K562 (cell line): ENCODE data around the gene OCIAD1. TPM values are rescaled to one million over a fixed set of nuclear protein-coding genes. Genes with fewer than 3 reads are reported as not detected.
A peak's percentile ranks its signal among the peaks of the same experiment; 100 is the strongest.

ENCODE experiments used
- ATAC-seq: fragments of 200-7000 bp; cut with Tn5 transposase; 3 replicates; pipeline ENCODE4 v1.9.1; 2020; ENCODE audit warnings: moderate library complexity
- BruUV-seq: library from RNA; stranded (reverse); fragments of 400-500 nt; replicated peaks from 2 replicates; lab custom pipeline; 2021; lab: Mats Ljungman, UMichigan
- CTCF ChIA-PET: fragments of 300-600 bp; formaldehyde crosslinking; extraction: SDS; loops from one replicate; lab custom pipeline; 2021; ENCODE audit warnings: low intra/inter-chr PET ratio; lab: Yijun Ruan, JAX
- POLR2A ChIA-PET: fragments of 300-600, 350-650 bp; sonication (Branson Sonifier 250); formaldehyde crosslinking; extraction: SDS; loops from one replicate; lab custom pipeline; 2021; ENCODE audit warnings: antibody characterized with exemption, inconsistent platforms; lab: Yijun Ruan, JAX
- DNase-seq, 4 experiments: peaks; one replicate each; pipeline versions ENCODE4 v3.0.0 to v3.0.0-alpha.2; 2011 to 2018; ENCODE audit warnings: low spot score in 3 of 4, mixed read lengths in 3 of 4; ENCODE audit errors: extremely low read depth in 1 of 4
- FAIRE-seq: peaks from 2 replicates; lab custom pipeline; 2011; peaks lifted over from hg19 to GRCh38; lab: Jason Lieb, UNC
- H2AFZ ChIP-seq: 2 replicates; pipeline ENCODE4 v1.6.0; 2011; ENCODE audit warnings: low read depth, low read length, control low read depth, inconsistent platforms
- H3K27ac ChIP-seq: fragments of 200-600 bp; 3 replicates; pipeline ENCODE4 v1.8.0; 2011; ENCODE audit warnings: low read depth, mild to moderate bottlenecking, control low read depth, inconsistent platforms, low read length, moderate library complexity, mixed read lengths; ENCODE audit errors: extremely low read depth
- H3K27me3 ChIP-seq, 2 experiments: fragments of 300-600 bp in 1 of 2; 2 replicates in 1 of 2; 3 replicates in 1 of 2; pipeline versions ENCODE4 v1.6.0 to v1.8.0; 2011; ENCODE audit warnings: inconsistent platforms in 2 of 2, low read length in 2 of 2, mild to moderate bottlenecking in 1 of 2, mixed read lengths in 1 of 2, moderate library complexity in 1 of 2; ENCODE audit not compliant: control insufficient read depth in 2 of 2, insufficient read depth in 2 of 2
- H3K36me3 ChIP-seq: fragments of 300-600 bp; 3 replicates; pipeline ENCODE4 v1.8.0; 2011; ENCODE audit warnings: mild to moderate bottlenecking, low read length, inconsistent platforms; ENCODE audit not compliant: control insufficient read depth, insufficient read depth
- H3K4me1 ChIP-seq, 2 experiments: fragments of 200-600 bp in 1 of 2; replicated peaks in 1 of 2; 2 replicates in 1 of 2; 3 replicates in 1 of 2; pipeline versions ENCODE4 v1.5.1 to v1.8.0; 2011; ENCODE audit warnings: inconsistent platforms in 2 of 2, low read length in 2 of 2, mild to moderate bottlenecking in 1 of 2, mixed read lengths in 1 of 2, moderate library complexity in 1 of 2; ENCODE audit not compliant: control insufficient read depth in 2 of 2, insufficient read depth in 2 of 2
- H3K4me2 ChIP-seq: 2 replicates; pipeline ENCODE4 v1.6.1; 2011; ENCODE audit warnings: low read length, control low read depth, inconsistent platforms, mixed read lengths; ENCODE audit not compliant: insufficient read depth
- H3K4me3 ChIP-seq: fragments of 200-600 bp; sonication (generic), shearing (Covaris generic); 2 replicates; pipeline ENCODE4 v1.5.1; 2016; ENCODE audit warnings: control low read depth, inconsistent platforms
- H3K79me2 ChIP-seq: fragments of 200-600 bp; 3 replicates; pipeline ENCODE4 v1.8.0; 2011; ENCODE audit warnings: low read length, inconsistent platforms; ENCODE audit not compliant: control insufficient read depth, insufficient read depth
- H3K9ac ChIP-seq, 2 experiments: 2 replicates each; pipeline versions ENCODE4 v1.6.0 to v1.6.1; 2011; ENCODE audit warnings: low read depth in 2 of 2, low read length in 2 of 2, control low read depth in 1 of 2, inconsistent platforms in 1 of 2, mild to moderate bottlenecking in 1 of 2, mixed read lengths in 1 of 2; ENCODE audit not compliant: insufficient read depth in 1 of 2
- H3K9me1 ChIP-seq: one replicate; pipeline ENCODE4 v1.6.0; 2011; ENCODE audit warnings: inconsistent platforms, mild to moderate bottlenecking, low read length, moderate library complexity; ENCODE audit not compliant: control insufficient read depth, insufficient read depth
- H3K9me3 ChIP-seq: replicated peaks from 2 replicates; pipeline ENCODE4 v1.5.1; 2011; ENCODE audit warnings: low read depth, low read length, inconsistent platforms; ENCODE audit not compliant: control insufficient read depth, insufficient read depth
- H4K20me1 ChIP-seq: replicated peaks from 2 replicates; pipeline ENCODE4 v1.6.1; 2011; ENCODE audit warnings: low read length, inconsistent platforms, mixed read lengths; ENCODE audit not compliant: control insufficient read depth, insufficient read depth
- COPS2 ChIP-seq: fragments of 450-650 bp; conservative IDR thresholded peaks from 2 replicates; pipeline ENCODE4 v1.6.1; 2016; ENCODE audit warnings: mild to moderate bottlenecking, moderate library complexity
- POLR2AphosphoS2 ChIP-seq: IDR thresholded peaks from 2 replicates; pipeline ENCODE4 v1.6.1; 2012; ENCODE audit warnings: low read length, improper control_type of control experiment
- POLR2B ChIP-seq: fragments of 450-650 bp; IDR thresholded peaks from 2 replicates; pipeline ENCODE4 v1.6.1; 2018; ENCODE audit warnings: low read depth; ENCODE audit not compliant: partially characterized antibody
- POLR2G ChIP-seq: fragments of 200-400 bp; formaldehyde crosslinking; IDR thresholded peaks from 2 replicates; pipeline ENCODE4 v1.6.1; 2017; ENCODE audit warnings: low read depth, mild to moderate bottlenecking, antibody characterized with exemption, low read length, moderate library complexity
- SUPT5H ChIP-seq: fragments of 450-650 bp; IDR thresholded peaks from 2 replicates; pipeline ENCODE4 v1.6.1; 2016
- ZBTB17 ChIP-seq: fragments of 450-650 bp; formaldehyde crosslinking; IDR thresholded peaks from 2 replicates; pipeline ENCODE4 v1.4.0; 2020; ENCODE audit warnings: mild to moderate bottlenecking
- WGBS: fragments of 100-300 bp; shearing (Covaris generic); methylation state at CpG from one replicate; pipeline ENCODE4 v1.1.6; 2016; ENCODE audit warnings: low coverage, mixed read lengths; ENCODE audit not compliant: insufficient coverage; ENCODE audit errors: missing lambda C conversion rate; 5-methylcytosine and 5-hydroxymethylcytosine counted together
- in situ Hi-C: fragments of 300-500 bp; cut with MboI; formaldehyde crosslinking; loops from 4 replicates; pipeline ENCODE4 v1.15.0; 2018; ENCODE audit warnings: inconsistent platforms, mixed read lengths
- intact Hi-C: fragments of 100-400 bp; cut with micrococcal nuclease; formaldehyde crosslinking; loops from 2 replicates; pipeline ENCODE4 v1.14.2; 2022
- polyA plus RNA-seq, 8 experiments: library from polyadenylated mRNA; depleted of rRNA in 4 of 8; stranded (reverse) in 5 of 8; unstranded in 3 of 8; fragments of >200 nt; fragmentation: Nextera tagmentation in 2 of 8; fragmentation: Illumina TruSeq in 1 of 8; extraction: Ambion mirVana in 2 of 8; extraction: Trizol in 1 of 8; gene quantifications; 2 replicates each; pipeline versions ENCODE4 v1.2.1 to v1.2.3, GENCODE V29; 2011 to 2014; ENCODE audit warnings: inconsistent platforms in 1 of 8, missing spikeins in 1 of 8
- total RNA-seq, 7 experiments: library from RNA; depleted of rRNA in 6 of 7; stranded (reverse); fragments of >200 nt in 6 of 7; fragmentation: Illumina TruSeq in 2 of 7; extraction: Trizol in 2 of 7; gene quantifications; 2 replicates each; pipeline versions ENCODE4 v1.2.1 to v1.2.3, GENCODE V29; 2011 to 2021; ENCODE audit warnings: low replicate concordance in 1 of 7
- TF ChIP-seq, protein P1 (sequence below): fragments of 250-450 bp; sonication (Bioruptor Pico); IDR thresholded peaks from 2 replicates; pipeline ENCODE4 v1.6.1; 2021; ENCODE audit warnings: mild to moderate bottlenecking

The OCIAD1 gene
- total and polyA plus RNA-seq, 9 of the 15 experiments (the other 6 are each of a cell fraction or from before 2014, with no cell fraction given), result 99.0 to 358 (median 196) TPM

DNA sequence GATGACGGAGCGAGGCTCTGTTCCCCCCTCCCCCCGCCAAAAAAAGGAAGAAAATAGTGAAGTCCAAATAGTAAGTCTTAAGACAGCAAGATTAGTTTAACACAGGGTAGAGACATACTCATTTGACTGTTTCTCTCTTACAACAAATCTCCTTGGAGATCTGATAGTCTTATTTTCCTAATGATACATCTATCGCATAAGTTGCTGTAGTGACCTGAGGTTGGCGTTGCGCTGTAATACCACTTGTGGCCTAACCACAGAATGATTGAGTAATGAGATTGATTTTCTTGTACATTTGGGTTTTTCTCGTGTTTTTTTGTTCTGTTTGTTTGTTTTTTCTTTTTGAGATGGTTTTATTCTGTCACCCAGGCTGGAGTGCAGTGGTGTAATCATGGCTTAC is 27.2 kb downstream of the OCIAD1 start:
- Histone ChIP-seq H3K4me1 (peaks cover 0 to 17% of the 10 kb centered on the region in 2 experiments; a peak in 4 of 5 replicates), H2AFZ (no peak overlapping the region), H3K27ac (no peak overlapping the region), H3K79me2 (no peaks in the 10 kb centered on the region), H3K9me3 (no peaks in the 10 kb centered on the region), H3K4me2 (no peak overlapping the region), H3K9me1 (no peaks in the 10 kb centered on the region), H3K9ac (no peak overlapping the region), H3K36me3 (peaks cover 66% of the 10 kb centered on the region; the same call in 2 of the 3 replicates), H3K27me3 (no peaks in the 10 kb centered on the region), H3K4me3 (no peak overlapping the region), H4K20me1 (no peaks in the 10 kb centered on the region; the same call in 1 of the 2 replicates)
- intact Hi-C loops, result no loop called here
- DNase-seq (no peak), FAIRE-seq (no peak), ATAC-seq (no peak)
- in situ Hi-C loops, result no loop called here
- CTCF ChIA-PET, result no interaction called here
- 90% methylated on average over 7 of the region's 7 CpGs for whole genome bisulfite sequencing
- POLR2A ChIA-PET, result interaction anchor here (1.0 to 2.7 kb wide), 3 partner anchors 8 to 14 kb away, joined by 3 to 14 read pairs (median 3); no protein-coding TSS in a partner anchor
- no TSS peak for BruUV-seq
- TF ChIP-seq SUPT5H, result peak; percentile 31; the same call in 1 of the 2 replicates
- TF ChIP-seq, protein P1, sequence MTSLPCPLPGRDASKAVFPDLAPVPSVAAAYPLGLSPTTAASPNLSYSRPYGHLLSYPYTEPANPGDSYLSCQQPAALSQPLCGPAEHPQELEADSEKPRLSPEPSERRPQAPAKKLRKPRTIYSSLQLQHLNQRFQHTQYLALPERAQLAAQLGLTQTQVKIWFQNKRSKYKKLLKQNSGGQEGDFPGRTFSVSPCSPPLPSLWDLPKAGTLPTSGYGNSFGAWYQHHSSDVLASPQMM (CRISPR knock-in tag), result no peak

DNA sequence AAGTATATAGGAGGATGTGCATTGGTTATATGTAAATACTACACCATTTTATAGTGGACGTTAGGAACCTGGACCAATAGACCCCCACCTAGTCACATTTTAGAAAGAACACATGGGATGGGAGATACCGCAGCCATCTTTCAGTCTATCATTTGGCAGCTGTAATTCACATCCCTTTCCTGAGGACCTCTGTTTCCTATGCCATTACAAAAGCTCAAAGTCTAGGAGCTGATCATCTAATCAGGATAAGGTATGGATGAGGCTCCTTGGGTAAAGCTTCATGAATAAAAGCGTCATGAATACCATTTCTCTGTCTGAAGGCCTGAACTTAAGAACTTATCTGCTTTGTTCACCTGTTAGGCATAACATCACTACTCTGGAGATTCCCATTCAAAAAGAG is 31.1 kb downstream of the OCIAD1 start:
- Histone ChIP-seq H3K4me2 (no peak overlapping the region), H3K27me3 (no peaks in the 10 kb centered on the region), H3K79me2 (no peaks in the 10 kb centered on the region), H3K4me1 (no peaks in the 10 kb centered on the region), H2AFZ (no peak overlapping the region), H3K4me3 (no peak overlapping the region), H4K20me1 (no peaks in the 10 kb centered on the region), H3K27ac (no peak overlapping the region), H3K36me3 (peaks cover 40% of the 10 kb centered on the region; the same call in 2 of the 3 replicates), H3K9ac (no peak overlapping the region), H3K9me1 (no peaks in the 10 kb centered on the region), H3K9me3 (no peaks in the 10 kb centered on the region)
- TF ChIP-seq ZBTB17 (CRISPR knock-in tag), result no peak
- TF ChIP-seq POLR2G, result 0 out of 2 replicates have a peak, but pooled peaks have one; percentile 17
- peak; percentile 70; the same call in 1 of the 2 replicates for TF ChIP-seq POLR2AphosphoS2
- TF ChIP-seq COPS2, result no peak
- TF ChIP-seq POLR2B, result peak; percentile 55
- in situ Hi-C loops, result no loop called here
- DNase-seq (no peak), ATAC-seq (peak; percentile 70), FAIRE-seq (no peak)
- intact Hi-C loops, result no loop called here
- BruUV-seq, result no TSS peak
- WGBS, result 43% methylated on average over 3 of the region's 3 CpGs
- POLR2A ChIA-PET, result interaction anchor here (0.6 to 1.7 kb wide), 4 partner anchors 11 to 99 kb away, joined by 3 read pairs; no protein-coding TSS in a partner anchor
- CTCF ChIA-PET, result no interaction called here
